ENCODE data around the gene ITPR2. TPM values are rescaled to one million over a fixed set of nuclear protein-coding genes. Genes with fewer than 3 reads are reported as not detected.

Gene ITPR2
- polyA plus RNA-seq, 2 of the 4 experiments (the other 2 are of a cell fraction): 3.1 to 8.1 TPM

- TF ChIP-seq ZFP36 (IDR thresholded peaks at IDR 0.05; ENCODE audit: borderline replicate concordance, partially characterized antibody) (no peak), JUNB (IDR thresholded peaks at IDR 0.05) (no peak), POLR2AphosphoS2 (conservative IDR thresholded peaks at IDR 0.05; ENCODE audit: low read length) (no peak)
Measured at GRCh38 chr12:26599096-26599695, 233.8 kb downstream of the ITPR2 start (continued).

- DNase-seq (ENCODE audit: low read depth in 1 of 2, low spot score in 1 of 2): no peak
- FAIRE-seq: no peak
Measured at GRCh38 chr12:26595806-26596205, 237.2 kb downstream of the ITPR2 start.

GRCh38 chr12:26580619-26581018 lies 252.4 kb downstream of the ITPR2 start:
- TF ChIP-seq JUN (IDR thresholded peaks at IDR 0.05) (no peak), HOXA7 (CRISPR knock-in tag; IDR thresholded peaks at IDR 0.05) (no peak), ATOH8 (CRISPR knock-in tag; IDR thresholded peaks at IDR 0.05; ENCODE audit: low read depth) (no peak), EHF (CRISPR knock-in tag; IDR thresholded peaks at IDR 0.05) (no peak), KDM1A (IDR thresholded peaks at IDR 0.05; ENCODE audit: low read depth) (no peak), NFE2L2 (conservative IDR thresholded peaks at IDR 0.05; ENCODE audit: low read length) (no peak), EHMT2 (IDR thresholded peaks at IDR 0.05; ENCODE audit: low read depth) (no peak), SREBF2 (IDR thresholded peaks at IDR 0.05) (no peak), MAZ (IDR thresholded peaks at IDR 0.05; ENCODE audit: borderline replicate concordance, low read depth, low read length) (no peak), HOXB5 (CRISPR knock-in tag; IDR thresholded peaks at IDR 0.05) (no peak), CHD4 (IDR thresholded peaks at IDR 0.05; ENCODE audit: borderline replicate concordance) (no peak), RFX5 (IDR thresholded peaks at IDR 0.05) (no peak), CHD2 (IDR thresholded peaks at IDR 0.05; ENCODE audit: low read length, partially characterized antibody) (no peak), ZNF302 (CRISPR knock-in tag; IDR thresholded peaks at IDR 0.05) (no peak)
- DNase-seq (ENCODE audit: low read depth in 1 of 2, low spot score in 1 of 2) (no peak), ATAC-seq (no peak), FAIRE-seq (no peak)
- H3K4me3 ChIP-seq: no peak overlapping the region
- POLR2A ChIA-PET: no interaction called here
- WGBS (ENCODE audit: missing lambda C conversion rate): 46% methylated on average over 2 of the region's 2 CpGs
- no peaks in the 10 kb centered on the region for H3K4me1 ChIP-seq
- CTCF ChIA-PET: interaction anchor here (1.4 kb wide), 1 partner anchor 9 kb away, joined by 4 read pairs; no protein-coding TSS in a partner anchor
- H3K9me3 ChIP-seq: no peaks in the 10 kb centered on the region
- no peak overlapping the region for H3K27ac ChIP-seq
- no peak overlapping the region for H3K4me2 ChIP-seq

More at GRCh38 chr12:26595806-26596205, 237.2 kb downstream of the ITPR2 start:
- TF ChIP-seq ZC3H11A (IDR thresholded peaks at IDR 0.05) (no peak), FOXS1 (CRISPR knock-in tag; IDR thresholded peaks at IDR 0.05) (no peak), NFE2L2 (conservative IDR thresholded peaks at IDR 0.05; ENCODE audit: low read length) (no peak), POLR2AphosphoS2 (conservative IDR thresholded peaks at IDR 0.05; ENCODE audit: low read length) (no peak), SREBF2 (IDR thresholded peaks at IDR 0.05) (no peak), ATOH8 (CRISPR knock-in tag; IDR thresholded peaks at IDR 0.05; ENCODE audit: low read depth) (no peak), EHF (CRISPR knock-in tag; IDR thresholded peaks at IDR 0.05) (no peak), KDM5A (IDR thresholded peaks at IDR 0.05) (no peak), TFCP2L1 (CRISPR knock-in tag; IDR thresholded peaks at IDR 0.05) (no peak), RARB (CRISPR knock-in tag; IDR thresholded peaks at IDR 0.05) (no peak), FOSL2 (IDR thresholded peaks at IDR 0.05) (no peak), FOSL2 (CRISPR knock-in tag; IDR thresholded peaks at IDR 0.05) (no peak), HOXB5 (CRISPR knock-in tag; IDR thresholded peaks at IDR 0.05) (no peak), MAZ (IDR thresholded peaks at IDR 0.05; ENCODE audit: borderline replicate concordance, low read depth, low read length) (no peak), JUN (IDR thresholded peaks at IDR 0.05) (no peak), E2F6 (IDR thresholded peaks at IDR 0.05; ENCODE audit: borderline replicate concordance, low read depth) (no peak), CTCF (IDR thresholded peaks at IDR 0.05) (no peak), TP53 (CRISPR knock-in tag; IDR thresholded peaks at IDR 0.05) (no peak)
- 96% methylated on average over 1 of the region's 1 CpG for WGBS (ENCODE audit: missing lambda C conversion rate)
- no peak overlapping the region for H3K4me3 ChIP-seq
- no peak for ATAC-seq
- POLR2A ChIA-PET: no interaction called here
- CTCF ChIA-PET: no interaction called here
- H3K27ac ChIP-seq: no peak overlapping the region
- H3K4me2 ChIP-seq: no peak overlapping the region
- no peaks in the 10 kb centered on the region for H3K9me3 ChIP-seq
- no peaks in the 10 kb centered on the region for H3K4me1 ChIP-seq

Data from A549 (cell line).